Endothelial cell of umbilical vein (primary cell): ENCODE data around the gene CASK.

ENCODE experiments used
- EZH2 ChIP-seq: IDR thresholded peaks from 2 replicates; pipeline ENCODE4 v1.6.1; 2012; ENCODE audit warnings: borderline replicate concordance, low read depth, mild to moderate bottlenecking, moderate library complexity, low read length, inconsistent platforms; ENCODE audit not compliant: severe bottlenecking
- MYC ChIP-seq: IDR thresholded peaks from one replicate; pipeline ENCODE4 v1.6.1; 2011; ENCODE audit warnings: mild to moderate bottlenecking, low read depth, low read length
- POLR2A ChIP-seq: IDR thresholded peaks from 2 replicates; pipeline ENCODE4 v1.6.1; 2012; ENCODE audit warnings: low read depth, mild to moderate bottlenecking, control low read depth, low read length
- POLR2AphosphoS5 ChIP-seq: IDR thresholded peaks from 2 replicates; pipeline ENCODE4 v1.6.1; 2012; ENCODE audit warnings: low read depth, mild to moderate bottlenecking, control low read depth, low read length, moderate library complexity; ENCODE audit not compliant: insufficient read depth
- TF ChIP-seq, protein P1 (sequence below), 2 donors: IDR thresholded peaks; 1 replicate in 1 of 2; 2 replicates in 1 of 2; pipeline ENCODE4 v1.5.1; 2011; ENCODE audit warnings: low read length in 2 of 2, mild to moderate bottlenecking in 2 of 2, moderate library complexity in 2 of 2, control low read depth in 1 of 2, inconsistent platforms in 1 of 2, low read depth in 1 of 2; ENCODE audit not compliant: insufficient read depth in 1 of 2; ENCODE audit errors: extremely low read depth in 1 of 2

DNA sequence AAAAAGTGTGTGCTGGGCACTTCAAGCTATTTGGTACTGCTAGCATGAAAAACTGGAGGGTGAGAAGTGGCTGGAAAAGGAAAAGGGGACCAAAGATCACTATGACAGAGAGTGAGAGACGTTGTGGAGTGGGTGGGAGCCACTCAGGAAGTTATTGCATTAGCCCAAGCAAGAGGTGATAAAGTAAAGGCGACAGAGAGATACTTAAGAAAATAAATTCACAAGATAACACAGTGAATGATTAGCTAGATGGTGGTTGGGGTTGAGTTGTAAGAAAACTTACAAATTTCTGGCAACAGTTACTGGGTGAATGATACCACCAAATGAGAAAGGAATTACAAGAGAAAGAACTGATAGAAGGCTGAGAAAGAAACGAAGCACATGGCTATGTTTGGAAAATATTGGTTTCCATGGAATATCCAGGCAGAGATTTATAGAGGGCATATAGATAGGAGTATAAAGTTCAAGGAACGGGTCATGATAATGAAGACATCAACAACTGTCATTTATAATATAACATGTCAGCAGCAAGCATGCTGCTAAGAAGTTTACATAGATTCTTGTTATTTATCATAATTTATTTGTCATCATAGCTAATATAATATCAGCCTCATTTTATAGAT lies 60.7 kb downstream of the CASK start:
- TF ChIP-seq, protein P1, sequence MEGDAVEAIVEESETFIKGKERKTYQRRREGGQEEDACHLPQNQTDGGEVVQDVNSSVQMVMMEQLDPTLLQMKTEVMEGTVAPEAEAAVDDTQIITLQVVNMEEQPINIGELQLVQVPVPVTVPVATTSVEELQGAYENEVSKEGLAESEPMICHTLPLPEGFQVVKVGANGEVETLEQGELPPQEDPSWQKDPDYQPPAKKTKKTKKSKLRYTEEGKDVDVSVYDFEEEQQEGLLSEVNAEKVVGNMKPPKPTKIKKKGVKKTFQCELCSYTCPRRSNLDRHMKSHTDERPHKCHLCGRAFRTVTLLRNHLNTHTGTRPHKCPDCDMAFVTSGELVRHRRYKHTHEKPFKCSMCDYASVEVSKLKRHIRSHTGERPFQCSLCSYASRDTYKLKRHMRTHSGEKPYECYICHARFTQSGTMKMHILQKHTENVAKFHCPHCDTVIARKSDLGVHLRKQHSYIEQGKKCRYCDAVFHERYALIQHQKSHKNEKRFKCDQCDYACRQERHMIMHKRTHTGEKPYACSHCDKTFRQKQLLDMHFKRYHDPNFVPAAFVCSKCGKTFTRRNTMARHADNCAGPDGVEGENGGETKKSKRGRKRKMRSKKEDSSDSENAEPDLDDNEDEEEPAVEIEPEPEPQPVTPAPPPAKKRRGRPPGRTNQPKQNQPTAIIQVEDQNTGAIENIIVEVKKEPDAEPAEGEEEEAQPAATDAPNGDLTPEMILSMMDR (IDR thresholded peaks at IDR 0.05; ENCODE audit: extremely low read depth in 1 of 2, insufficient read depth in 1 of 2, low read depth in 1 of 2, low read length in 2 of 2): no peak
- TF ChIP-seq MYC (no peak), POLR2A (no peak), EZH2 (no peak), POLR2AphosphoS5 (no peak)
